IMR-90 (cell line): ENCODE data around the gene IFNAR2. TPM values are rescaled to one million over a fixed set of nuclear protein-coding genes. Genes with fewer than 3 reads are reported as not detected.

ENCODE experiments used
- ATAC-seq: fragments of 200-7000 bp; cut with Tn5 transposase; 2 replicates; pipeline ENCODE4 v1.9.1; 2020; ENCODE audit warnings: low read depth, mild to moderate bottlenecking, moderate library complexity
- BruUV-seq: library from RNA; stranded (reverse); fragments of 400-500 nt; replicated peaks from 2 replicates; lab custom pipeline; 2021; lab: Mats Ljungman, UMichigan
- CTCF ChIA-PET: fragments of 300-600 bp; formaldehyde crosslinking; extraction: SDS; loops from one replicate; lab custom pipeline; 2021; ENCODE audit warnings: antibody characterized with exemption; lab: Yijun Ruan, JAX
- POLR2A ChIA-PET: fragments of 300-600 bp; sonication (Branson Sonifier 250); formaldehyde crosslinking; loops from one replicate; lab custom pipeline; 2022; ENCODE audit warnings: antibody characterized with exemption; ENCODE audit not compliant: unreplicated experiment; lab: Charles Lee
- DNase-seq: peaks from one replicate; pipeline ENCODE4 v3.0.0; 2013
- H2AFZ ChIP-seq: replicated peaks from 2 replicates; pipeline ENCODE3; 2013; ENCODE audit warnings: low read length, mild to moderate bottlenecking; ENCODE audit not compliant: poor library complexity
- H2AK5ac ChIP-seq: 2 replicates; pipeline ENCODE4 v1.6.1; 2013; ENCODE audit warnings: low read depth, low read length, inconsistent platforms
- H2AK9ac ChIP-seq: replicated peaks from 2 replicates; pipeline ENCODE3; 2013; ENCODE audit warnings: mild to moderate bottlenecking, low read depth, low read length, moderate library complexity; ENCODE audit not compliant: poor library complexity
- H2BK120ac ChIP-seq: 2 replicates; pipeline ENCODE4 v1.6.1; 2013; ENCODE audit warnings: low read depth, low read length, inconsistent platforms
- H2BK15ac ChIP-seq: 3 replicates; pipeline ENCODE4 v1.6.1; 2013; ENCODE audit warnings: low read depth, low read length, inconsistent platforms
- H2BK20ac ChIP-seq: 2 replicates; pipeline ENCODE4 v1.6.1; 2013; ENCODE audit warnings: low read depth, mild to moderate bottlenecking, inconsistent platforms, low read length, moderate library complexity
- H2BK5ac ChIP-seq: 2 replicates; pipeline ENCODE4 v1.6.1; 2013; ENCODE audit warnings: mild to moderate bottlenecking, low read depth, low read length, inconsistent platforms; ENCODE audit not compliant: poor library complexity, severe bottlenecking
- H3K14ac ChIP-seq: replicated peaks from 2 replicates; pipeline ENCODE4 v1.6.1; 2013; ENCODE audit warnings: low read depth, low read length, inconsistent platforms
- H3K18ac ChIP-seq: 2 replicates; pipeline ENCODE4 v1.6.1; 2013; ENCODE audit warnings: low read depth, low read length, control low read depth
- H3K23ac ChIP-seq: 2 replicates; pipeline ENCODE4 v1.6.1; 2013; ENCODE audit warnings: low read depth, low read length, inconsistent platforms
- H3K27ac ChIP-seq: 2 replicates; pipeline ENCODE4 v1.5.1; 2013; ENCODE audit warnings: mild to moderate bottlenecking, control low read depth, low read length; ENCODE audit not compliant: insufficient read depth
- H3K27me3 ChIP-seq: 2 replicates; pipeline ENCODE4 v1.6.1; 2013; ENCODE audit warnings: low read length; ENCODE audit not compliant: control insufficient read depth, insufficient read depth
- H3K36me3 ChIP-seq: 2 replicates; pipeline ENCODE4 v1.6.1; 2013; ENCODE audit warnings: low read length, mixed read lengths; ENCODE audit not compliant: control insufficient read depth, insufficient read depth
- H3K4ac ChIP-seq: 2 replicates; pipeline ENCODE4 v1.6.1; 2013; ENCODE audit warnings: low read depth, low read length, inconsistent platforms
- H3K4me1 ChIP-seq: 2 replicates; pipeline ENCODE4 v1.6.1; 2013; ENCODE audit warnings: low read length, mixed read lengths; ENCODE audit not compliant: control insufficient read depth, insufficient read depth
- H3K4me2 ChIP-seq: 2 replicates; pipeline ENCODE4 v1.6.1; 2013; ENCODE audit warnings: low read depth, mild to moderate bottlenecking, control low read depth, low read length, moderate library complexity
- H3K4me3 ChIP-seq: 2 replicates; pipeline ENCODE4 v1.5.1; 2013; ENCODE audit warnings: low read depth, mild to moderate bottlenecking, control low read depth, low read length, moderate library complexity; ENCODE audit not compliant: insufficient read depth
- H3K56ac ChIP-seq: 2 replicates; pipeline ENCODE4 v1.6.1; 2013; ENCODE audit warnings: low read length, inconsistent platforms; ENCODE audit not compliant: insufficient read depth; ENCODE audit errors: extremely low read depth
- H3K79me1 ChIP-seq, 2 experiments: 2 replicates each; pipeline ENCODE4 v1.6.1; 2013; ENCODE audit warnings: low read length in 2 of 2, inconsistent platforms in 1 of 2, low read depth in 1 of 2
- H3K9ac ChIP-seq: 2 replicates; pipeline ENCODE4 v1.6.1; 2013; ENCODE audit warnings: low read depth, low read length, control low read depth
- H3K9me1 ChIP-seq: 2 replicates; pipeline ENCODE4 v1.6.1; 2013; ENCODE audit warnings: low read length, inconsistent platforms; ENCODE audit not compliant: insufficient read depth
- H3K9me3 ChIP-seq: 2 replicates; pipeline ENCODE4 v1.6.1; 2013; ENCODE audit warnings: low read length; ENCODE audit not compliant: control insufficient read depth, insufficient read depth
- H4K20me1 ChIP-seq: 2 replicates; pipeline ENCODE4 v1.6.1; 2013; ENCODE audit warnings: low read length, inconsistent platforms; ENCODE audit not compliant: insufficient read depth
- H4K5ac ChIP-seq: 2 replicates; pipeline ENCODE4 v1.6.1; 2013; ENCODE audit warnings: mild to moderate bottlenecking, low read depth, low read length, control low read depth
- H4K8ac ChIP-seq, 2 experiments: 2 replicates each; pipeline ENCODE4 v1.6.1; 2013; ENCODE audit warnings: low read depth in 2 of 2, low read length in 2 of 2, control low read depth in 1 of 2, inconsistent platforms in 1 of 2
- H4K91ac ChIP-seq: 2 replicates; pipeline ENCODE4 v1.6.1; 2013; ENCODE audit warnings: low read depth, low read length, inconsistent platforms; ENCODE audit not compliant: insufficient read depth
- CTCF ChIP-seq: conservative IDR thresholded peaks from 2 replicates; pipeline ENCODE4 v1.5.1; 2012; ENCODE audit warnings: mild to moderate bottlenecking, low read depth, low read length, improper control_type of control experiment
- FOS ChIP-seq: fragments of 150-350 bp; IDR thresholded peaks from 2 replicates; pipeline ENCODE4 v1.6.1; 2016; ENCODE audit warnings: low read depth, low read length
- MAFK ChIP-seq: IDR thresholded peaks from 2 replicates; pipeline ENCODE4 v1.6.1; 2012; ENCODE audit warnings: low read depth, low read length, improper control_type of control experiment
- MAZ ChIP-seq: IDR thresholded peaks from 2 replicates; pipeline ENCODE4 v1.6.1; 2012; ENCODE audit warnings: low read depth, mild to moderate bottlenecking, low read length, improper control_type of control experiment, moderate library complexity, borderline replicate concordance
- POLR2A ChIP-seq: IDR thresholded peaks from 2 replicates; pipeline ENCODE4 v1.6.1; 2012; ENCODE audit warnings: mild to moderate bottlenecking, low read depth, low read length
- RAD21 ChIP-seq: IDR thresholded peaks from 2 replicates; pipeline ENCODE4 v1.6.1; 2012; ENCODE audit warnings: low read length, improper control_type of control experiment
- RCOR1 ChIP-seq: IDR thresholded peaks from 2 replicates; pipeline ENCODE4 v1.6.1; 2012; ENCODE audit warnings: mild to moderate bottlenecking, low read length, improper control_type of control experiment; ENCODE audit not compliant: insufficient replicate concordance
- RFX5 ChIP-seq: IDR thresholded peaks from 2 replicates; pipeline ENCODE4 v1.8.0; 2012; ENCODE audit warnings: low read depth, mild to moderate bottlenecking, low read length, moderate library complexity
- SMC3 ChIP-seq: fragments of 150-350 bp; IDR thresholded peaks from 2 replicates; pipeline ENCODE4 v1.6.1; 2016; ENCODE audit warnings: low read depth, mild to moderate bottlenecking, antibody characterized with exemption, low read length, moderate library complexity
- WGBS, 2 experiments: methylation state at CpG; one replicate each; pipeline versions ENCODE4 v1.1.5 to v1.1.7; 2013; ENCODE audit warnings: missing lambda C conversion rate in 2 of 2; ENCODE audit not compliant: insufficient read length in 1 of 2; ENCODE audit errors: extremely low coverage in 2 of 2; 5-methylcytosine and 5-hydroxymethylcytosine counted together
- dilution Hi-C: fragments of 300-500 bp; cut with HindIII; formaldehyde crosslinking; loops from one replicate; pipeline ENCODE4 v1.14.3; 2018; ENCODE audit warnings: low sequenced_read_pairs; ENCODE audit not compliant: unreplicated experiment
- in situ Hi-C: fragments of 300-500 bp; cut with MboI; formaldehyde crosslinking; loops from 3 replicates; pipeline ENCODE4 v1.14.3; 2019; ENCODE audit warnings: low sequenced_read_pairs, inconsistent platforms, mixed read lengths
- intact Hi-C: fragments of 100-400 bp; cut with micrococcal nuclease; formaldehyde crosslinking; loops from 2 replicates; pipeline ENCODE4 v1.10.0; 2022
- polyA plus RNA-seq, 3 experiments: library from polyadenylated mRNA; depleted of rRNA; stranded (reverse); fragments of >200 nt; gene quantifications; 2 replicates each; pipeline ENCODE4 v1.2.3, GENCODE V29; 2012; ENCODE audit warnings: low replicate concordance in 1 of 3
- total RNA-seq: library from RNA; depleted of rRNA; stranded (reverse); fragments of >200 nt; gene quantifications from 2 replicates; pipeline ENCODE4 v1.2.3, GENCODE V29; 2012

IFNAR2 gene
- total and polyA plus RNA-seq, 2 of the 4 experiments (the other 2 are of a cell fraction): 6.3 to 13.9 TPM

GRCh38 chr21:33196941-33197374, 32.8 kb upstream of the IFNAR2 start:
- no peak overlapping the region for H3K27ac ChIP-seq
- no peak overlapping the region for H2BK15ac ChIP-seq
- dilution Hi-C loops: no loop called here
- no peak overlapping the region for H2AK5ac ChIP-seq
- H3K4ac ChIP-seq: no peak overlapping the region
- in situ Hi-C loops: loop anchor here (5.0 kb wide), 1 partner anchor 245 kb away; no protein-coding TSS in a partner anchor
- POLR2A ChIA-PET: interaction anchor here (0.6 kb wide), 1 partner anchor 240 kb away, joined by 3 read pairs; no protein-coding TSS in a partner anchor
- H3K18ac ChIP-seq: no peak overlapping the region
- 0% methylated on average over 5 of the region's 14 CpGs; no CpG with 5 or more reads in 1 of the 2 experiments for WGBS, 2 experiments
- H4K5ac ChIP-seq: no peak overlapping the region
- CTCF ChIA-PET: interaction anchor here (0.6 to 1.7 kb wide), 12 partner anchors 10 to 397 kb away, joined by 3 to 13 read pairs (median 4); no protein-coding TSS in a partner anchor
- no peak overlapping the region for H3K4me3 ChIP-seq
- no peak overlapping the region for H3K56ac ChIP-seq
- H3K36me3 ChIP-seq: no peaks in the 10 kb centered on the region
- no peak overlapping the region for H2BK5ac ChIP-seq
- no TSS peak for BruUV-seq
- intact Hi-C loops: loop anchor here (1.0 to 2.0 kb wide), 3 partner anchors 203 to 364 kb away; no protein-coding TSS in a partner anchor
- H3K9ac ChIP-seq: no peak overlapping the region
- no peak overlapping the region for H2AK9ac ChIP-seq
- no peak overlapping the region for H3K14ac ChIP-seq
- H3K9me1 ChIP-seq: no peaks in the 10 kb centered on the region
- H3K27me3 ChIP-seq: peaks cover 6% of the 10 kb centered on the region
- H3K79me1 ChIP-seq: no peaks in the 10 kb centered on the region
- H4K91ac ChIP-seq: no peak overlapping the region
- TF ChIP-seq CTCF: peak; percentile 67
- no peak for TF ChIP-seq RFX5
- TF ChIP-seq RCOR1: no peak
- no peak for TF ChIP-seq POLR2A
- TF ChIP-seq MAZ: no peak
- TF ChIP-seq MAFK: no peak
- TF ChIP-seq FOS: no peak
- peak; percentile 67 for TF ChIP-seq RAD21
- TF ChIP-seq SMC3: peak; percentile 50
- H2AFZ ChIP-seq: peak overlapping the region; percentile 79
- no peak overlapping the region for H2BK20ac ChIP-seq
- ATAC-seq: peak; percentile 60
- no peak overlapping the region for H2BK120ac ChIP-seq
- H3K23ac ChIP-seq: no peak overlapping the region
- H3K9me3 ChIP-seq: no peaks in the 10 kb centered on the region
- DNase-seq: peak; percentile 62
- H4K8ac ChIP-seq: no peak overlapping the region
- H4K20me1 ChIP-seq: no peaks in the 10 kb centered on the region
- H3K4me1 ChIP-seq: 0 out of 2 replicates have a peak, but pooled peaks cover 2% of the 10 kb centered on the region
- H3K4me2 ChIP-seq: peak overlapping the region; percentile 58
